ENCODE results near the gene QRICH1. TPM values are rescaled to one million over a fixed set of nuclear protein-coding genes. Genes with fewer than 3 reads are reported as not detected.
A peak's percentile ranks its signal among the peaks of the same experiment; 100 is the strongest.

Gene QRICH1
- total and polyA plus RNA-seq, 2 of the 13 experiments (the other 11 are each of a cell fraction or from before 2014, with no cell fraction given): 52.6 to 102 TPM

- peak; percentile 53 for DNase-seq (ENCODE audit: low spot score)
- H3K36me3 ChIP-seq (replicated peaks in 1 of 2; ENCODE audit: control insufficient read depth in 1 of 2, insufficient read depth in 2 of 2, low read length in 2 of 2): peaks cover 3 to 10% of the 10 kb centered on the region in 2 experiments; a peak in 2 of 5 replicates
- 0% methylated on average over 1 of the region's 3 CpGs for WGBS (ENCODE audit: low lambda C conversion rate)
- H3K27me3 ChIP-seq (ENCODE audit: control insufficient read depth in 1 of 2, insufficient read depth in 2 of 2, low read length in 2 of 2): no peaks in the 10 kb centered on the region
- FAIRE-seq: peak; percentile 64
- peak; percentile 15 for ATAC-seq
- no peak overlapping the region for H2AFZ ChIP-seq (ENCODE audit: low read length)
- peak overlapping the region; percentile 46 for H3K27ac ChIP-seq (ENCODE audit: extremely low read length, insufficient read depth, low read length)
- in situ Hi-C loops (cut with HindIII; ENCODE audit: extremely low pct_ligation_motif_present, low pct_unique_long_range_greater_than_20kb): no loop called here
- H3K4me2 ChIP-seq (ENCODE audit: low read depth, low read length): peak overlapping the region; percentile 97; the same call in 1 of the 2 replicates
- no TSS peak for BruUV-seq (replicated peaks)
- ChIA-PET CTCF (ENCODE audit: low intra/inter-chr PET ratio, low total read pairs) (no interaction called here), POLR2A (interaction anchor here (1.0 to 8.5 kb wide), 6 partner anchors 14 to 661 kb away, joined by 3 to 110 read pairs (median 4); partner anchors contain the start of genes QRICH1, USP19 and WDR6)
- H3K4me3 ChIP-seq (replicated peaks in 1 of 3; ENCODE audit: insufficient read depth in 1 of 3, low read depth in 2 of 3, low read length in 3 of 3): 0 out of 6 replicates have a peak overlapping the region, but pooled peaks of 1 of the 3 experiments have one; percentile 78
- H3K9me3 ChIP-seq (ENCODE audit: low read length): no peaks in the 10 kb centered on the region
- no peaks in the 10 kb centered on the region for H4K20me1 ChIP-seq (ENCODE audit: insufficient read depth, low read length)
- H3K79me2 ChIP-seq (ENCODE audit: insufficient read depth, low read length): peaks cover 15% of the 10 kb centered on the region
- H3K9ac ChIP-seq (ENCODE audit: insufficient read depth, low read depth, low read length): no peak overlapping the region
- intact Hi-C loops (cut with micrococcal nuclease; ENCODE audit: unreplicated experiment): loop anchor here (5.0 kb wide), 1 partner anchor 42 kb away; the partner anchor contains the start of gene QRICH1
- H3K4me1 ChIP-seq (ENCODE audit: insufficient read depth, low read length): peaks cover 39% of the 10 kb centered on the region
- TF ChIP-seq FOXJ3 (CRISPR knock-in tag; IDR thresholded peaks at IDR 0.05; ENCODE audit: borderline replicate concordance) (peak; percentile 43; the same call in 1 of the 2 replicates), PRDM15 (CRISPR knock-in tag; IDR thresholded peaks at IDR 0.05) (peak; percentile 69; the same call in 1 of the 2 replicates), KLF13 (CRISPR knock-in tag; IDR thresholded peaks at IDR 0.05) (no peak), HNRNPLL (IDR thresholded peaks at IDR 0.05; ENCODE audit: low read depth, low read length, poor library complexity, severe bottlenecking) (no peak), PITX1 (CRISPR knock-in tag; IDR thresholded peaks at IDR 0.05) (peak; percentile 60; the same call in 1 of the 2 replicates), POGZ (CRISPR knock-in tag; IDR thresholded peaks at IDR 0.05) (0 out of 2 replicates have a peak, but pooled peaks have one; percentile 45), YEATS4 (CRISPR knock-in tag; IDR thresholded peaks at IDR 0.05; ENCODE audit: borderline replicate concordance) (peak; percentile 38; the same call in 1 of the 2 replicates), ZSCAN29 (CRISPR knock-in tag; conservative IDR thresholded peaks at IDR 0.05) (no peak), MEIS1 (CRISPR knock-in tag; IDR thresholded peaks at IDR 0.05; ENCODE audit: borderline replicate concordance) (peak; percentile 35; the same call in 1 of the 2 replicates), THRA (CRISPR knock-in tag; IDR thresholded peaks at IDR 0.05; ENCODE audit: borderline replicate concordance) (peak; percentile 74; the same call in 1 of the 2 replicates), DNMT1 (CRISPR knock-in tag; IDR thresholded peaks at IDR 0.05) (peak; percentile 47; the same call in 1 of the 2 replicates), KDM1A (CRISPR knock-in tag; IDR thresholded peaks at IDR 0.05) (0 out of 2 replicates have a peak, but pooled peaks have one; percentile 39), MAX (IDR thresholded peaks at IDR 0.05) (peak; percentile 29; the same call in 1 of the 2 replicates), PHF8 (CRISPR knock-in tag; IDR thresholded peaks at IDR 0.05) (0 out of 2 replicates have a peak, but pooled peaks have one; percentile 10), PLSCR1 (CRISPR knock-in tag; IDR thresholded peaks at IDR 0.05; ENCODE audit: borderline replicate concordance) (no peak), RFX5 (IDR thresholded peaks at IDR 0.05; ENCODE audit: low read depth, low read length) (no peak)
Observed at GRCh38 chr3:49134471-49135265, 40.8 kb upstream of the QRICH1 start.

All from HepG2 (cell line).